22Rv1 (cell line): ENCODE results near the gene ATP5F1D.

Source experiments
- H3K27ac ChIP-seq: fragments of 450-650 bp; 2 replicates; pipeline ENCODE4 v1.5.1; 2017
- ZFX ChIP-seq: fragments of 450-650 bp; IDR thresholded peaks from 2 replicates; pipeline ENCODE4 v1.6.1; 2017; ENCODE audit warnings: antibody characterized with exemption, borderline replicate concordance
- TF ChIP-seq, protein P1 (sequence below): fragments of 450-650 bp; IDR thresholded peaks from 2 replicates; pipeline ENCODE4 v1.5.1; 2017; ENCODE audit warnings: mild to moderate bottlenecking

Gene ATP5F1D

DNA sequence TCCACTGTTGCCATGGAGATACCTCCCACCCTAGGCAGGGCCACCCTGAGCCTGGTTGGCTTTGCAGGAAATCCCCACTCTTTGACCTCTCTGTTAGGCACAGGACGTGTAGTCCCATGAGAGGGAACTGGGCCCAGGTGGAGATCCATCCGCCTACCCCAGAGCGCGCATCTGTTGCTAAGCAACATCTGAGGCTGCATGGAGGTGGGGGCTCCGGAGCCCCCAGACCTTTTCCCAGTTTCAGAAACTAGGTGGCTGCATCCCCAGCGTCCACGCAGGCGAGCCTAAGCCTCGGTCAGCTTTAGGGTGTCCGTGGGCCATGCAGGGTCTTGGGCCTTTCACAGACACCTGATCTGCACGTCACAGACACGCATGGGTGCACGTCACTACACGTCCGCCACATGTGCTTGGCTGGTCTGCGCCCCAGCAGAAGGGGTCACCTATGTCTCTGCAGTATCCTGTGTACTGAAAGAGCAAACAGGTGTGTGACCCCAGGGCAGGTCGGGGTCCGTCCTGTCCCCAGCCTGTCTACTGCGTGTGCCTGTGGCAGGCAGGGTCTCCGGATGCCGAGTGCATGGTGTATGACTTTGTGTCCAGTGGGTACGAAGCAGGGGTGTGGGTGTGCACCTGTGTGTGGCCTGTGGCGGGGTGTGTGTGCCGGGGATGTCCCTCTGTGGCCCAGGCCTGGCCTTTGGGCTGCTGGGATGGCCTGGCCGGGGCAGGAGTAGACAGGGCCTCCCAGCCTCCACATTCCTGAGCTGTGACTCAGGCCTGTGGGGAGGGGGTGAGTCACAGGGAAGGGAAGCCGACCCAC, 23.5 kb downstream of the ATP5F1D start:
- peak overlapping the region; percentile 99 for H3K27ac ChIP-seq
- TF ChIP-seq, protein P1, sequence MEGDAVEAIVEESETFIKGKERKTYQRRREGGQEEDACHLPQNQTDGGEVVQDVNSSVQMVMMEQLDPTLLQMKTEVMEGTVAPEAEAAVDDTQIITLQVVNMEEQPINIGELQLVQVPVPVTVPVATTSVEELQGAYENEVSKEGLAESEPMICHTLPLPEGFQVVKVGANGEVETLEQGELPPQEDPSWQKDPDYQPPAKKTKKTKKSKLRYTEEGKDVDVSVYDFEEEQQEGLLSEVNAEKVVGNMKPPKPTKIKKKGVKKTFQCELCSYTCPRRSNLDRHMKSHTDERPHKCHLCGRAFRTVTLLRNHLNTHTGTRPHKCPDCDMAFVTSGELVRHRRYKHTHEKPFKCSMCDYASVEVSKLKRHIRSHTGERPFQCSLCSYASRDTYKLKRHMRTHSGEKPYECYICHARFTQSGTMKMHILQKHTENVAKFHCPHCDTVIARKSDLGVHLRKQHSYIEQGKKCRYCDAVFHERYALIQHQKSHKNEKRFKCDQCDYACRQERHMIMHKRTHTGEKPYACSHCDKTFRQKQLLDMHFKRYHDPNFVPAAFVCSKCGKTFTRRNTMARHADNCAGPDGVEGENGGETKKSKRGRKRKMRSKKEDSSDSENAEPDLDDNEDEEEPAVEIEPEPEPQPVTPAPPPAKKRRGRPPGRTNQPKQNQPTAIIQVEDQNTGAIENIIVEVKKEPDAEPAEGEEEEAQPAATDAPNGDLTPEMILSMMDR: no peak
- TF ChIP-seq ZFX: no peak

DNA sequence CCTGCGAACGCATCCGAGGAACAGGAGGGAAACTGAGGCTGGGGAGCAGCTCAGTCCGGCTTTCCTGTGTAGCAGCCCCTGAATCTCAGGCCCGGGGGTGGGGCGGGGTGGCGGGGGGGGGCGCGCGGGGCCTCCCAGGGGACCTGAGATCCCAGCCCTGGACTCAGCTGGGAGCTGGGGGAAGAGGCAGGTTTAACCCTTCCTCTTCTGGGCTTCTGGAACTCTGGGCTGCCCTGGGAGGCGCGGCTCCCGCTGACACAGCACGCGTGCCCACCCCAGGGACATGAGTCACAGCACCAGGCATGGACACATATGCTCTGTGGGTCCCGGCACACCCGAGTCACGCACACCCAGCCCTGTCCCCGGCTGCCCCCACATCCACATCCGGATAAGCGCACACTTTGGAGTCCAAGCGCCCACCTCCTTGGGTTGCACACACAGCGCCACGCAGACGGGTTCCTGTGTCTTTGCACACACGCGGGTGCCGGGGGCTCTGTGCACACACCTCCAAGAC, 24.1 kb downstream of the ATP5F1D start:
- H3K27ac ChIP-seq: peak overlapping the region; percentile 99
- TF ChIP-seq, protein P1: no peak
- no peak for TF ChIP-seq ZFX

DNA sequence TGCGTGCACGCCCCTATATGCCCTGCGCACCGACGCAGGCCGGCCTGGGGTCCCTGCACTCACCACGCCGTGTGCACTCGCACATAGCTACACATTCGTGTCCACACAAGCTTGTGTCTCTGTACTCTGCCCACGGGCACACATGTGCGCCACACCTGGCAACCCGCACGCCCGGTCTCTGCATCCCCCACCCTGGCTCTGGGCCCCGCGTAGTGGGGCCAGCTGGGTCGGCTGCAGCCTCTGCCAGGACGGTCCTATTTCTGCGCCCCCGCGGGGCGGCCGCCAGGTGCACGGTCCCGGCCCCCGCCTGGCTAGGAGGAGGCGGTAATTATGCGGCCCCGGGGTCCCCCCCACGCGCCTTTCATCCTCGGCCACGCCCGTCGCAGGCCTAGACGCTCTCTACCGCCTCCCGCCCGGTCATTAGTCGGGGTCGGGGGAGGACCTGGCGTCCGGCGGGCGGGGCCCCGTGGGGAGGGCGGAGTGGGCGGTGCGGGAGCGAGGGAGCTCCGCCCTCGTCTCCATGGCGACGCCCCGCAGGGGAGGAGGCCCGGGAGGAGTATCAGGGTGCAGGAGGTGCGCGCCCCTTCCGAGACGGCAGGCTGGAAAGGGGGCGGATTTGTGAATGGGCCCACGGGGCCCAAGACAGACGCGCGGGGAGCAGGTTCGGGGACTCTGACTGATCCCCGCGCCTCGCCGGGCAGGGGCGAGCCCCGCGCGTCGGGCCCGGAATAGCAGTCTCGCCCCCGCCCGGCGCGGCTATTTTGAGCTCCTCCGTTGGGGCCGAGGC, 24.8 kb downstream of the ATP5F1D start:
- TF ChIP-seq, protein P1: no peak
- TF ChIP-seq ZFX: no peak
- peak overlapping the region; percentile 99 for H3K27ac ChIP-seq

DNA sequence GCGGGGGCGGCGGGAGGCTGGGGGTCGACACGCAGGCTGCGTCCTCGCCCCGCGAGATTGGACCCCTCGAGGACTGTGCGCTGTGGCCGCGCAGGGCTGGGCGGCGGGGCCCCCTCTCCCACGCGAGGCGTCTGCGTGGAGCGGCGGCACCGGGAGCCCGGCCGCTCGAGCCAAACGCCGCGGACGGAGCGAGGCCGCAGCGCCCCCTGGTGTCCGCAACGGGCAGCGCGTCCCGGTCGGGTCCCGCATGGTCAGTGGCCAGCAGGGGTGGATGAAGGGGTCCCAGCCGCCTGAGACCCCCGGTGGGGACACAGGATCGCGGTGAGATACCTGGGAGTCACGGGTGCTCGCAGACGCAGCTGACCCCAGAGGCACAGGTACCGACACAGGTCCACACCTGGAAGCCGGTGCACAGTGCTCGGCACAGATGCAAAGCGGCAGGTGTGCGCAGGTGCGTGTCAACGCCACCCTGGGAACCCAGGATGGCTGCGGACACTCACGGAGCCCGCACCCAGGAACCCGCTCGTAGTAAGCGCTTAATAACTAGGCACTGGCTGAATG, 25.4 kb downstream of the ATP5F1D start:
- TF ChIP-seq, protein P1: peak; percentile 97
- TF ChIP-seq ZFX: no peak
- H3K27ac ChIP-seq: peak overlapping the region; percentile 99

DNA sequence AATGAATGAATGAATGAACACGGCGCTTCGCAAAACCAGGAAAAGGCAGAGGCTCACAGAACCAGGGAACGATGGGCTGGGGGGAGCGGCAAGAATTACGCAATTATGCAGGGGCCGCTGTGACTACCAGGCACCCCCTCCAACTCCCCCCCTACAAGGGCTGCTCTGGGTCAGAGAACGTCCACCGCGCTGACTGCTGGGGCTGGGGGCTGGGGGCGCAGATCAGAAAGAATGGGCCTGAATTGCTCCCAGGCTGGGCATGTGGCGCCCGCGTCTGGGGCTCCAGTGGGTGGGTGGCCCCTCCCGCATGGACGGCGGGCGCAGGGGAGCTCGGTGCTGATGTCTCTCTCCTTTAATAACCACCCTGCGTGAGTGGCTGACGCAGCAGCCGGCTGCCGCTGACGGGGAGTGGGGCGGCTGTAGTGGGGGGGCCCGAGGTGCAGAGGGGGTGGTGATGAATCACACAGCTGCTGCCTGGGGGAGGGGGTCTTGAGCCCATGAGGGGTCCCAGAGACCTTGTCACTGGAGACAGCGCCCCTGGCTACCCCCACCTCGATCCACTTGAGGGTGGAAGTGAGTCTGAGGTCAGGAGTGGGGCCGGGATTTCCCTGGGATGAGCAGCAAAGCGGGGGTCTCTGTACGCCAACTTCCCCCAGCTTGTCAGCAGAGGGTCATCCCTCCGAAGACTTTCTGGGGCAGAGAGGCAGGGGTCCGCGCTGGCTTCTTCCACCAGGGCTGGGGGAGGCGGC, 26.1 kb downstream of the ATP5F1D start:
- peak overlapping the region; percentile 99 for H3K27ac ChIP-seq
- no peak for TF ChIP-seq ZFX
- TF ChIP-seq, protein P1: no peak

DNA sequence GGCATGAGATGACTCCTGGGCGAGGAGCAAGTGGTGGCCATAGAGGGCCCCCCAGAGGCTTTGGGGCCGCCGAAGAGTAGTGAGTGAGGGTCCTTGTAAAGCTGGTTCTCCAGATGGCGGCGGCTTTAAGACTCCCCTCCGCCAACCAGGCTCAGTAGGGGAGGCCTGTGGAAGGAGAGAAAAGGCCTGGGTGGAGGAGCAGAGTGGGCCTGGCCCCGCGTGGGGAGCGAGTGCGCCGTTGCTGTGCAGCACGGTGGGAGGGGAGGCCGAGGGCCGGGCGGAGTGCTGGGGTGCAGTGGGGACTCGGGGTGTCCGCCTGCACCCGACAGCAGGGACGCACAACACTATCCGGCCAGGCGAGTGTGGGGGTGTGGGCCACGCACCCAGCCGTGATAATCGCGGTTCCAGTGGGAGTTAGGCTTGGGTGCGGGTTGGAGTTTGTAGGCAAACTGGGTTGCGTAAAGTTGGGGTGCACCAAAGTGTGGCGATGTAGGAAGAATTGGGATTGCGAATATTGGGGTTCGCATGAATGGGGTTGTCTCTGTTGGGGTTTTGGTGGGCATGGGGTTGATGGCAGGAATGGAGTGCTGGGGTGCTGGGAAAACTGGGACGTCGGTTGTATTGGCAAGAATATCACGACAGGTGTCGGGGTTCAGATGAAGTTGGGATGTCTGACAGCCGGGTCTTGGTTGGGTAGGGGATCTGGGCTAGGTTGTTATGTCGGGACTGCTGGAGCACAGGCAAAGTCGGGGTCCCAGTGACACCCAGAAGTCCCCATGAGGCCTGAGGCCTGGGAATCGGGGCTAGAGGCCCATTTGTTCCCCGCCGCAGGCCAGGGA, 26.9 kb downstream of the ATP5F1D start:
- TF ChIP-seq ZFX: no peak
- TF ChIP-seq, protein P1: no peak
- peak overlapping the region; percentile 99 for H3K27ac ChIP-seq
